Measurements from ENCODE around the gene C20orf144.
A peak's percentile ranks its signal among the peaks of the same experiment; 100 is the strongest.
"Not testable (repeated sequence)": the region's sequence is repeated elsewhere in the genome, so short reads cannot be mapped to it uniquely, and the experiment has no call there.

C20orf144 gene

GRCh38 chr20:33698966-33699365 lies 36.8 kb downstream of the C20orf144 start:
- not testable (repeated sequence) for DNase-seq

DNA sequence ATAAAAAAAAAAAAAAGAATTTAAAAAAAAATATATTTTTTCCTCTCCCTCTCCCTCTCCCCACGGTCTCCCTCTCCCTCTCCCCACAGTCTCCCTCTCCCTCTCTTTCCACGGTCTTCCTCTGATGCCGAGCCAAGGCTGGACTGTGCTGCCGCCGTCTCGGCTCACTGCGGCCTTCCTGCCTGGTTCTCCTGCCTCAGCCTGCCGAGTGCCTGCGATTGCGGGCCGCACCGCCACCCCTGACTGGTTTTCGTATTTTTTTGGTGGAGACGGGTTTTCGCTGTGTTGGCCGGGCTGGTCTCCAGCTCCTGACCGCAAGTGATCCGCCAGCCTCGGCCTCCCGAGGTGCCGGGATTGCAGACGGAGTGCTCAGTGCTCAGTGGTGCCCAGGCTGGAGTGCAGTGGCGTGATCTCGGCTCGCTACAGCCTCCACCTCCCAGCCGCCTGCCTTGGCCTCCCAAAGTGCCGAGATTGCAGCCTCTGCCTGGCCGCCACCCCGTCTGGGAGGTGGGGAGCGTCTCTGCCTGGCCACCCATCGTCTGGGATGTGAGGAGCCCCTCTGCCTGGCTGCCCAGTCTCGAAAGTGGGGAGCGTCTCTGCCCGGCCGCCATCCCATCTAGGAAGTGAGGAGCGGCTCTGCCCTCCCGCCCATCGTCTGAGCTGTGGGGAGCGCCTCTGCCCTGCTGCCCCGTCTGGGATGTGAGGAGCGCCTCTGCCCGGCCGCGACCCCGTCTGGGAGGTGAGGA lies 38.7 kb downstream of the C20orf144 start:
- DNase-seq: not testable (repeated sequence)

GRCh38 chr20:33701629-33702450 lies 39.7 kb downstream of the C20orf144 start:
- DNase-seq: no peak

- peak; percentile 88 for DNase-seq
These were observed 40.7 kb downstream of the C20orf144 start for GRCh38 chr20:33702861-33703260.

- DNase-seq: no peak
These were observed 41.5 kb downstream of the C20orf144 start for GRCh38 chr20:33703498-33704137.

- no peak for DNase-seq
These were observed 42.2 kb downstream of the C20orf144 start for GRCh38 chr20:33704197-33704924.

DNA sequence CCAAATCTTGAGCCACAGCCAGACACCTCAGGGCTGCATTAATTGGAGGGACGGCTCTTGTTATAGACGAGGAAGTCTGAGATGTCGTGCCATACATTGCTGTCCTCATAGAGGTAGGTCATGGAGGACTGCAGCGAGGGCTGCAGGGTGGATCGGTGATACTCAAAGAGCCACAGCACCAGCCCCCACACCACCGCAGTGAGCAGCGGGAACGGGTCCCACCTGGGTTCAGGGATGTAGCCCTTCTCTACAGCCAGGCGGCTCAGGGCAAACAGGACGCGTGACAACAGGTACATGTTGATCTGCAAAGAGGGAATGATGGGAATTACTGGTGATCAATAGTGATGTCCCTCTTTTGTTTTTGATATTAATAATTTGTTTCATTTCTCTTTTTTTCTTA lies 45.5 kb downstream of the C20orf144 start:
- no peak for DNase-seq

GRCh38 chr20:33709398-33709797 lies 47.3 kb downstream of the C20orf144 start:
- DNase-seq: peak; percentile 43

GRCh38 chr20:33709905-33710541 lies 47.9 kb downstream of the C20orf144 start:
- no peak for DNase-seq

DNA sequence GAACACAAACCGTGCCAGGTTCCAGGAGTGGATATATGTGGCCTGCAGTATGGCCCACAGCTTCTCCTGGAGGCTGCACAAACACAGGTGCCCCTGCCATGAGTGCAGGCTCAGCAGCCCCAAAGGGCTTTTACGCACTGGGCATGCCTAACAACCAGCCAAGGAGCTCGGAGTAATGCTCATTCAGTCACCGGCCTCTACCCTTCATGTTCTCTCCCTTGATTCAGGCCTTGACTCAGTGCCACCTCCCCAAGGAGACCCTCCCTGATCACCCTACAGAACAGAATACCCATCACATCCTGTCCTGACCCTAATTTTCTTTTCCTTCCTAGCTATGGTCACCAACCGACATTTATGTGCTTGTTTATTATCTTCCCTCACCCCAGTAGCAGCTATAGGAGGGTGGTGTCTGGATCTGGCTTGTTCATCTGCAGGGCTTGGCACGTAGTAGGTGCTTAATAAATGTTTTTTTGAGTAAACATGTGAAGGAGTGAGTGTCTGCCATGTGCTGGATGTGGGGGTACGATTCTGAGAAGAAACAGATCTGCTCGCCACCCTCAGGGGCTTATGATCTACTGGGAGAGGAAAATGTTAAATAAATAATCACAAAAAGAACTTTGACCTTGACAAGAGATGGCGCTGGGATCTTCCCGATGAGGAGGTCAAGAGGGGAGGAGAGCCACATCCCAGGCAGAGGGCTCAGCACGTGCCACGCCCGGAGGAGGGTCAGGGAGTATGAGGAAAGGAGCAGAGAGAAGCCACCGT lies 48.7 kb downstream of the C20orf144 start:
- no peak for DNase-seq

DNA sequence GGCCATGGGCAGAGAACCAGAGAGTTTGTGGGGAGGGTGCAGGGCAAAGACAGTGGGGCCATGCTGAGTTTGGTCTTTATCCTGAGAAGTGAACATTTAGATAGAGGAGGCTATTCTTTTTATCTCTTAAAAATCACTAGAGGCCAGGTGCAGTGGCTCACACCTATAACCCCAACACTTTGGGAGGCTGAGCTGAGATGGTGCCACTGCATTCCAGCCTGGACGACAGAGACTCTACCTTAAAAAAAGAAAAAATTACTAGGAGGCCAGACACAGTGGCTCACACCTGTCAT lies 49.3 kb downstream of the C20orf144 start:
- no peak for DNase-seq
